ENCODE results near the gene VSIG10. TPM values are rescaled to one million over a fixed set of nuclear protein-coding genes. Genes with fewer than 3 reads are reported as not detected.
A peak's percentile ranks its signal among the peaks of the same experiment; 100 is the strongest.
"Not testable (repeated sequence)": the region's sequence is repeated elsewhere in the genome, so short reads cannot be mapped to it uniquely, and the experiment has no call there.

Gene VSIG10, protein sequence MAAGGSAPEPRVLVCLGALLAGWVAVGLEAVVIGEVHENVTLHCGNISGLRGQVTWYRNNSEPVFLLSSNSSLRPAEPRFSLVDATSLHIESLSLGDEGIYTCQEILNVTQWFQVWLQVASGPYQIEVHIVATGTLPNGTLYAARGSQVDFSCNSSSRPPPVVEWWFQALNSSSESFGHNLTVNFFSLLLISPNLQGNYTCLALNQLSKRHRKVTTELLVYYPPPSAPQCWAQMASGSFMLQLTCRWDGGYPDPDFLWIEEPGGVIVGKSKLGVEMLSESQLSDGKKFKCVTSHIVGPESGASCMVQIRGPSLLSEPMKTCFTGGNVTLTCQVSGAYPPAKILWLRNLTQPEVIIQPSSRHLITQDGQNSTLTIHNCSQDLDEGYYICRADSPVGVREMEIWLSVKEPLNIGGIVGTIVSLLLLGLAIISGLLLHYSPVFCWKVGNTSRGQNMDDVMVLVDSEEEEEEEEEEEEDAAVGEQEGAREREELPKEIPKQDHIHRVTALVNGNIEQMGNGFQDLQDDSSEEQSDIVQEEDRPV
- total RNA-seq: 26.2 and 42.5 TPM in 2 replicates

GRCh38 chr12:118103601-118104382, at the start of gene VSIG10:
VSIG10 (minus strand) TSS chr12:118104011; CDS start chr12:118103671, 340 bp downstream.
- DNase-seq (ENCODE audit: low read depth, low spot score): peak; percentile 8

DNA sequence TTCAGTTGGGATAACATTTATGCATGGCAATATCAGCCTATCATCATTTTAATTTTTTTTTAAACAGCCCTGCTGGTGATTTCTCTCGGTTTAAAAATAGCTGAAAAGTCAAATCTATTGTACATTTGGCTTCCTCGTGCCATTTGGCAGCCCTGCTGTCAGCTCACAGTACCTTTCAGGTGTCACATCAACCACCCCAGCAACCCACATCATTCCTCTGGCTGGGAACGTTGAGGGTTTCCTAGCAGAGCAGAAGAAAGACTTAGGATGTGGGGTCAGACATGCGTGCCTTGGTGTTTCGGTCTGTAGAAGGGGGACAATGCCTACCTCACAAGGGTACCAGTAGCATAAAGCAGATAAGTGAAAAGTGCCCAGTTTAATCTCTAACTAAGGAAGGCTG, 47.9 kb upstream of the VSIG10 start:
- DNase-seq (ENCODE audit: low read depth, low spot score): no peak

DNA sequence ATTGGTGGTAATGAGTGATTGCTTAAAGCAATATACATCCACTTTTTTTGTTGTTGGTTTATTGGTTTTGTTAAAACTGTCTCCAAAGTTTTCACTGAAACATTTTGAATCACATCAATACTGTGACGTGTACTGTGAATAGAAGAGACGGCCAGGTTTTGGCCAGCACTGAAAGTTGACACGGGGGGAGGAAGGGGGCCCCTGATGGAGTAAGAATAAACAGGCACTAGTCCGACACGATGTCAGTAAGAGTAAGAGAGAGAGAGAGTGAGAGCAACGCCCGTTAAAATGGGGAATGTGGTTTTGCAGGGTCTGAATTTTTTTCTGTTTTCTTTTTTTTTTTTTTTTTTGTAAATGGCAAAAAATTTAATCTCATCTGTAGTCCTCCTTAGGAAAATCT, 46.8 kb upstream of the VSIG10 start:
- no peak for DNase-seq (ENCODE audit: low read depth, low spot score)

GRCh38 chr12:118148287-118148686, 44.5 kb upstream of the VSIG10 start:
- DNase-seq (ENCODE audit: low read depth, low spot score): no peak

GRCh38 chr12:118145798-118146156, 42.0 kb upstream of the VSIG10 start:
- no peak for DNase-seq (ENCODE audit: low read depth, low spot score)

GRCh38 chr12:118145113-118145797, 41.4 kb upstream of the VSIG10 start:
- no peak for DNase-seq (ENCODE audit: low read depth, low spot score)

GRCh38 chr12:118144499-118144898, 40.7 kb upstream of the VSIG10 start:
- no peak for DNase-seq (ENCODE audit: low read depth, low spot score)

DNA sequence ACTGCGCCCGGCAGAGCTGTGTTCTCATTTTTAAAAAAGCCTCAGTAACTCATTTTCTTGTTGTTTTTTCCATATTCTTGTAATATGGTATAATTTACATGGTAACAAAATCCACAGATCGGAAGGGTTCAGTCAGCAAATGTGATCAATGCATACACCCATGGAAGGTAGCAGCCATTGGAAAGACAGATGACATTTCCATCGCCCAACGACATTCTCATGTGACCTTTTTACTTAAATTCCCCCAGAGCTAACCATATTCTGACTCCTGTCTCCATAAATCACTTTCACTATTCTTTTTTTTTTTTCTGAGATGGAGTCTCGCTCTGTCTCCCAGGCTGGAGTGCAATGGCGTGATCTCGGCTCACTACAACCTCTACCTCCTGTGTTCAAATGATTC, 37.0 kb upstream of the VSIG10 start:
- no peak for DNase-seq (ENCODE audit: low read depth, low spot score)

GRCh38 chr12:118137148-118137678, 33.4 kb upstream of the VSIG10 start:
- no peak for DNase-seq (ENCODE audit: low read depth, low spot score)

- no peak for DNase-seq (ENCODE audit: low read depth, low spot score)
These were observed 32.8 kb upstream of the VSIG10 start for GRCh38 chr12:118136559-118137003.

GRCh38 chr12:118135788-118136558, 32.2 kb upstream of the VSIG10 start, which contains the start of gene PEBP1:
PEBP1 (plus strand) TSS chr12:118136124; CDS start chr12:118136210, 86 bp downstream.
- DNase-seq (ENCODE audit: low read depth, low spot score): peak; percentile 68

DNA sequence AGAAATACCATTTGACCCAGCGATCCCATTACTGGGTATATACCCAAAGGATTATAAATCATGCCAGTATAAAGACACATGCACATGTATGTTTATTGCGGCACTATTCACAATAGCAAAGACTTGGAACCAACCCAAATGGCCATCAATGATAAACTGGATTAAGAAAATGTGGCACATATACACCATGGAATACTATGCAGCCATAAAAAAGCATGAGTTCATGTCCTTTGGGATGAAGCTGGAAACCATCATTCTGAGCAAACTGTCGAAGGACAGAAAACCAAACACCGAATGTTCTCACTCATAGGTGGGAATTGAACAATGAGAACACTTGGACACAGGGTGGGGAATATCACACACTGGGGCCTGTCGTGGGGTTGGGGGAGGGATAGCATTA, 25.6 kb upstream of the VSIG10 start:
- not testable (repeated sequence) for DNase-seq (ENCODE audit: low read depth, low spot score)

GRCh38 chr12:118127867-118128266, 24.1 kb upstream of the VSIG10 start:
- DNase-seq (ENCODE audit: low read depth, low spot score): no peak

DNA sequence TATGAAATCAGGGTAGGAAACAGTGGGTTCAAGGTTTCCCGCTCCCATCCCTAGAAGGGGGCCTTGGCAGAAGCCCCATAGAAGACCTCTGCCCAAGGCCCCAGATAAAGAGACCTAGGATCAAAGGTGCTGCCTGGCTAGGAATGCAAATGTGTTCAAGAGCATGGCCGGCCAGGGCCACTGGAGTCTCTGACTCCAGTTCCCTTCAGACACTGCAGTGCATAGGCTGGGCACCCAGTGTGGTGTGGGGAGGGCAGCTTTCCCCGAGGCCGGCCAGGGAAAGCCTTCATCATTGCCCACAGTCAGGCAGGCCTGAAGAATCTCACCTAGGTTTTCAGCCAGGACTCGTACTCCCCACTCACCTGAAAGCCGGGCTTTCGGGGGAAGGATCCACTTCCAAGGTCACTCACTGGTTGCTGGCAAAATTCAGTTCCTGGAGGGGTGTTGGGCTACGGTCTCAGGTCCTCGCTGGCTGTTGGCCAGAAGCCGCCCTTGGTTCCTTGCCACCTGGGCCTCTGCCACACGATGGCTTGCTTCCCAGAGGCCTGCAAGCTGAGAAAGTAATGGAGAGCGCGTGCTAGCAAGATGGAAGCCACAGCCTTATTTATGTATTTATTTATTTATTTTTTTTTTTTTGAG, 22.4 kb upstream of the VSIG10 start:
- DNase-seq (ENCODE audit: low read depth, low spot score): no peak

DNA sequence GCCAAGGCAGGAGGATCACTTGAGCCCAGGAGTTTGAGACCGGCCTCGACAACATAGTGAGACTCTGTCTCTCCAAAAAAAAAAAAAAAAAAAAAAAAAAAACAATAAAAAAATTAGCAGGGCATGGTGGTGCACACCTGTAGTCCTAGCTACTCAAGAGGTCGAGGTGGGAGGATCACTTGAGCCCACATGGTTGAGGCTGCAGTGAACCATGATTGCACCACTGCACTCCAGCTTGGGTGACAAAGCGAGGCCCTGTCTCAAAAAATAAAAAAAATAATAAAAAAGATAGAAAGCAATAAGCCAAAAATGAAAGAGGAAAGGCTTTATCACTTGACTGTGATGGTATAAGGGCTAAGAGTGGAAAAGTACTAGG, 21.9 kb upstream of the VSIG10 start:
- DNase-seq (ENCODE audit: low read depth, low spot score): no peak

DNA sequence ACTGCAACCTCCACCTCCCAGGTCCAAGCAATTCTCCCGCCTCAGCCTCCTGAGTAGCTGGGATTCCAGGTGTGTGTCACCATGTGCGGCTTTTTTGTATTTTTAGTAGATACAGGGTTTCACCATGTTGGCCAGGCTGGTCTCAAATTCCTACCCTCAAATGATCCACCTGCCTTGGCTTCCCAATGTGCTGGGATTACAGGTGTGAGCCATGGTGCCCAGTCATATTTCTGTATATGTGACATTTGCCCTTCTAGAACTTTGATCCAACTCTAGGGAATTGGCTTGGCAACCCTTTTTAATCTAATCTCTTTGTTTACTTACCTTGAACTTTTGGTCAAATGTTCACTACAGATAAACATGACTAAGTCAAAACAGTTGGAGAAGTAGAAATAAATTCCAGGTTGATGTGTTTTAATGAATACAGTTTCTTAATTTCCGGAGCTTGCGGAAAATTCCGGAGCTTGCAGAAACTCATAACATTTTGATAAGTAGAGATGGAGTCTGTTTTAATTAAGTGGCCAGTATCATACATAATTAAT, 20.6 kb upstream of the VSIG10 start:
- DNase-seq (ENCODE audit: low read depth, low spot score): no peak

DNA sequence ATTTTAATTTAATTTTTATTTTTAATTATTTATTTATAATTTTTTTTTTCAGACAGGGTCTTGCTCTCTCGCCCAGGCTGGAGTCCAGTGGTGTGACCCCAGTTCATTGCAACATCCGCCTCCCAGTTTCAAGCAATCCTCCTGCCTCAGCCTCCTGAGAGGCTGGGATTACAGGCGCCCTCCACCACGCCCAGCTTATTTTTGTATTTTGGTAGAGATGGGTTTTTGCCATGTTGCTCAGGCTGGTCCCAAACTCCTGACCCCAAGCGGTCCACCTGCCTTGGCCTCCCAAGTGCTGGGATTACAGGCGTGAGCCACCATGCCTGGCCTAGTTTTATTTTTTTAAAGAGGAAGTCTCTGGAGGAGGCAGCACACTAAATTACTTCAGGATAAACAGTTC, 18.5 kb upstream of the VSIG10 start:
- DNase-seq (ENCODE audit: low read depth, low spot score): no peak

DNA sequence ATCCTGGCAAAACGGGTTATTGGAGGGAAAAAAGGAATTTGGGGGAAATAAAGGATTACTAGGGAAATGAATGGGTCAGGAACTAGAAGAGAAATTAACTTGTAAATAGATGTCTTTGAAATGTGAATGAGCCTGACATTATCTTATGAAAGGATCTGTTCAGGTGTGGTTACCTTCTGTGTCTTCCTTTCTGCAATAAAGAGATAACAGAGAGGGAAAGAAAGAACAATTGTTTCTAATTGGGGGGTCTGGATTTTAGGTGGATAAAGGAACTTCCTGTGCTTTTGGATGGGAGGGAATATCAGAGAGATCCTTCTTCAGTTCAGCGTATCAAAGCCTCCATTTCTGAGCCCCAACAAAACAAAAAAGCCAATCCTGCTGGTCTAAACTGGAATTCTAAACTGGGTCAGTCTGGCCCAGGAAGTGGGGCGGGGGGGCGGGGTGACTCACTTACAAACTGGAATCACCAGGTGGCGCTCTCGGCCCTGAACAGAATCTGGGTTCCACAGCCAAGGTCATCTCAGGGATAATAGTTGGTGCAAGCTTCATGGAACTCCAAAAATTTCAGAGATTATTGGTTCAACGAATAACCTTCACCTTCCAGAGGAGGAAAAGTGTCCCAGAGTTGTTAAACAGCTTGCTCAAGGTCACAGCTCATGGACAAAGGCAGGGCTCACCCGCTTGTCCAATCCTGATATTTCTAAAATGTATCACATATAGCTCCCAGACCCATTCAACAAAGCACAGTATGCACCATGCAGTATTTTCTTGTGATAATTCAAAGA, 17.0 kb upstream of the VSIG10 start:
- DNase-seq (ENCODE audit: low read depth, low spot score): no peak

- no peak for DNase-seq (ENCODE audit: low read depth, low spot score)
These were observed 15.7 kb upstream of the VSIG10 start for GRCh38 chr12:118119449-118119879.
